ENCODE data around the gene HDAC7.
"Not testable (repeated sequence)": the region's sequence is repeated elsewhere in the genome, so short reads cannot be mapped to it uniquely, and the experiment has no call there.

Gene HDAC7

GRCh38 chr12:47848853-47849252, 29.1 kb upstream of the HDAC7 start:
- DNase-seq = no peak

DNA sequence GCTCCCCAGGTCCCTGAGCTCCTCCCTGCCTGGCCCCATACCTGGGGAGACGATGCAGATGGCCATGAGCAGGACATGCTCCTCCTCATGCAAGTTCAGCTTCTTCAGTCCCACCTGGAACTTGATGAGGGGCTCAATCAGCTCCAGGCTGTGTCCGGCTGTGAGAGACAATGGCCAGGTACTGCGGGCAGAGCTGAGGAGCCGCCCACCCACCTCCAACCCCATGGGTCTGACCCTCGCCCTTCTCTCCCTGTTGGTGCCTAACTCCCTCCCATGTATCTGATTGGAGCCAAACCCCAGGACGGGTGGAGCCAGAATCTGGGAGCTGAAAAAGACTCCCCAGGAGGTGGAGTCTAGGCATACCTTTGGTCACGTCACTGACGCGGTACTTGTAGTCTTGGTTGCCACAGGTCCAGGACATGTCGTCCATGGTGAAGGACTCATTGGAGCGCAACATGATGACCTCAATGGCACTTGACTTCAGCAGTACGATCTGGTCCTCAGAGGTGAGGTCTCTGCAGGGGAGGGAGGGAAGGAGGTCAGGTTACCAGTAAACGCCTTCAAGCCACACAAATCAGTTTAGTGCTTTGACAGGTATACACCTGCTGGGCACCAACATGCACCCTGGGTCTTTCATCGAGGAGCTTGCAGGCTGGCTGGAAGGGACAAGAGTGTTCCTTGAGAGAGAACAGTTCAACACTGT, 26.7 kb upstream of the HDAC7 start:
- DNase-seq = no peak

GRCh38 chr12:47845081-47845480, 25.4 kb upstream of the HDAC7 start:
- DNase-seq = no peak

GRCh38 chr12:47844264-47845019, 24.7 kb upstream of the HDAC7 start:
- no peak for DNase-seq

GRCh38 chr12:47843226-47843980, 23.7 kb upstream of the HDAC7 start:
- no peak for DNase-seq

- not testable (repeated sequence) for DNase-seq
Observed at GRCh38 chr12:47842543-47842942, 22.8 kb upstream of the HDAC7 start.

DNA sequence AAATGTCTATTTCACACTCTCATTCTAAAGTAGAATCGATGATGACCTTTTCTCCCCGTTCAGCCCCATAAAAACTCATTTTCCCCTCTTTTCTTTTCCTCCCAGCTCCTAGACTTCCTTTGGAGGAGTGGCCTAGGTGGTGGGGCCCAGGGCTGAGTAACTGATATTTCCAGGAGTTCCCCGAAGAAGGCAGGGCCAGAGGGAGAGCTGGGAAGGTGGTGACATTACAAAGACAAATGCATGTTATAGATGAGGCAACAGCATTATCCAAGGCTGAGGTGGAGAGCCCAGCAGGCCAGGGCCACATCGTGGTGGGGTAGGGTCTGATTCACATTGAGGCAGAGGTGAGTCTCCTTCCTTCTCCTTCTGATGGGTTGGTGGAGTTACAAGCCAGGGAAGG, 22.2 kb upstream of the HDAC7 start:
- DNase-seq = no peak

DNA sequence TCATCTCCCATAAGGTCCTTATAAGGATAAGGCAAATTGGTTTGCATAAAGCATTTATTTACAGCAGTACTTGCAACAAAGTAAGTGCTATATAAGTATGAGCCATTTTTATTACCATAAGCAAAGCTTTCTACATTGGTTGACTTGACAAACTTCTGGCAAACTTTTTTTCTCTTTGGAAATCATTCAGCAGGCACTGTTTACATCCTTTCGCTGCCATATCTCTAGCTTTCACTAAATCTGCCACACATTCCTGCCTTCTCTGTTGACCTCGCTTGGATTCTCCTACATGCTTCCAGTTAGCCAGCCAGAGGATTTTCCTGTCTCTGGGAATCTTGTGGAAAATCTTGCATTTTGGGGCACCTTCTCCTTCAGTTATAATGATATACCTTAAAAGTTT, 21.8 kb upstream of the HDAC7 start:
- no peak for DNase-seq

GRCh38 chr12:47840571-47840970, 20.9 kb upstream of the HDAC7 start:
- no peak for DNase-seq

DNA sequence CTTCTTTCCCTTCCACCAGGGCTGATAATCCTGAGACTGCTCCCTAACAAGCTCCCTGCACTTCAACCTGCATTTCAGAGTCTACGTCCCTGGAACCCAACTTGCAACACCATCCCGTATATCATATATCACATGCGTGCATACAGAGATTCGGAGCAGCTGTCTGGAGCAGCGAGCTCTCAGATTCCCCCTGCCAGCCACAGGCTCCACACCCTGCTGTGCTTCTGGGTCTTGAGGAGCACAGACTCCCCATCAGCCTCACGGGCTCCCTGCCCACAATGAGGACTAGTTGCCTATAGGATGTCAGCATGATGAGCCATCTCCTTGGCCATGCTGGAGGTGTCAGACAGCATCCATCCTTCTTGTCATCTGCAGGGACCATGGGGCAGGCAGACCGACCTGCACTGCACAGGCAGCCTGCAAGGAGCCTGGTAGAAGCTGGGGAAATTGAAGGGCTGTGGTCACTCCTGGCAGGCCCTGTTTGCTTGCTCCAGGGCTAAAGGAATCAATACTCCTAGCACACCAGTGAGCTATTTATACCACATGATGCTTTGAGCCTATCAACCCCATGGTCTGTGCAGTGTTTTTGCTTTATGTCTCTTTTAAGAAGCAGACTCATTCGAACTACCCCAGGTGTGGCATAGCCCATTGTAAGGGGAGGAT, 19.6 kb upstream of the HDAC7 start:
- DNase-seq = no peak

DNA sequence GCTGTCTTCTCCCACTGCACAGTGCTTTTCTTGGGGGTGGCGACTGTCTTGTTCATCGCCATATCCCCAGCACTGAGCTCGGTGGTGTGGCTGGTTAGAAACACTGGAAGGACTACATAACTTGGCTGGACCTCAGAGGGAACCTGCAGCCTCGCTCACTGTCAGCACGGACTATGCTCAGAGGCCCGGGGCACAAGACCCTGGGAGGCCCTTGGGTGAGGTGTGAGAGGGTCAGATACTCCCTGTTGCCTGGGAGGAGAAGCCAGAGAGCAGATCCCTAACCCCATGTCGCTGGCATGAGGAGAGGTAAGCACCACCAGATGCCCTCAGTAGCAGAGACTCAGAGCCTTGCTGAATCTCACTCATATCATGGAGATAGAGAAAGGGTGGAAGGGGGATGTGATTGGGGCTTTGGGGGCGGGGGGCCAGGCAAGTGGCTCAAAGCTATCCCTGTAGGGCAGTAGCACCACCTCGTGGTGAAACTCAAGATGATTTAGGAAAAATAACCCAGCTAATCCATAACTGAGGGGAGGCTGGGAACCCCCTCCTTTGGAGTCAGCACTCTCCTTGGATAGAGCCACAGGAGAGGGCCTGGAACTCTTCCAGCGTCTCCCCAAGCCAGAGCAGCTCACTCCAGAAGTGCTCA, 18.7 kb upstream of the HDAC7 start:
- no peak for DNase-seq

GRCh38 chr12:47837190-47838171, 17.8 kb upstream of the HDAC7 start:
- DNase-seq = peak; percentile 62

- no peak for DNase-seq
Observed at GRCh38 chr12:47835831-47836155, 16.1 kb upstream of the HDAC7 start.

DNA sequence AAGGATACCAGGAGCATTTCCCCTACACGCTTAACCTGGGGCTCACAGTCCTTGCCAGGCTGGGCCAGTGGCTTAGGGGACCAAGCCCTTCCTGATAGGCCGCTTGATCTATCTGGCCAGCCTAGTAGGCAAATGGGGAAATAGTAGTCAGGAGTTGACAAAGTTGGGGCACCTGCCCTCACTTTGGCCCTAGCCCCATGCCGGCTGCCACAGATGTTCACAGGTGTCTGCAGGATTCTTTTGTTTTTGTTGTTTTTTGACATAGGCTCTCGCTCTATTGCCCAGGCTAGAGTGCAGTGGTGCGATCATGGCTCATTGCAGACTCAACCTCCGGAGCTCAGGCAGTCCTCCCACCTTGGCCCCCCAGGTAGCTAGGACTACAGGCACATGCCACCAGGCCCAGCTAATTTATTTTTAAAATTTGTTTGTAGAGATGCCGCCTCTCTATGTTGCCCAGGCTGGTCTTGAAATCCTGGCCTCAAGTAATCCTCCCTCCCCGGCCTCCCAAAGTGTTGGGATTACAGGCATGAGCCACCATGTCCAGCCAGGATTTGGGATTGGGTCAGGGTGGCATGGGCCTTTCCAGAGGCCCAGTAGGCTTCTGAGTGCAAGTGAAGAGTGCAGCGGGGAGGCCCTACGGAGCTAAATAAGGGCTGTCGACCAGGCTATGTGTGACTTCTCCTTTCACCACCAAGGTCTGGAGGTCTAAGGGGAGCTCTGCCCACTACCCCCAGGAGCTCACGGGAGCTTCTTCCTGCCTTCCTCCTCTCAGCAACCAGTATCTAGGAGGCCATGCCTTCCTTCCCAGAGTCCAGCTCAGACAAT, 15.5 kb upstream of the HDAC7 start:
- DNase-seq = no peak

DNA sequence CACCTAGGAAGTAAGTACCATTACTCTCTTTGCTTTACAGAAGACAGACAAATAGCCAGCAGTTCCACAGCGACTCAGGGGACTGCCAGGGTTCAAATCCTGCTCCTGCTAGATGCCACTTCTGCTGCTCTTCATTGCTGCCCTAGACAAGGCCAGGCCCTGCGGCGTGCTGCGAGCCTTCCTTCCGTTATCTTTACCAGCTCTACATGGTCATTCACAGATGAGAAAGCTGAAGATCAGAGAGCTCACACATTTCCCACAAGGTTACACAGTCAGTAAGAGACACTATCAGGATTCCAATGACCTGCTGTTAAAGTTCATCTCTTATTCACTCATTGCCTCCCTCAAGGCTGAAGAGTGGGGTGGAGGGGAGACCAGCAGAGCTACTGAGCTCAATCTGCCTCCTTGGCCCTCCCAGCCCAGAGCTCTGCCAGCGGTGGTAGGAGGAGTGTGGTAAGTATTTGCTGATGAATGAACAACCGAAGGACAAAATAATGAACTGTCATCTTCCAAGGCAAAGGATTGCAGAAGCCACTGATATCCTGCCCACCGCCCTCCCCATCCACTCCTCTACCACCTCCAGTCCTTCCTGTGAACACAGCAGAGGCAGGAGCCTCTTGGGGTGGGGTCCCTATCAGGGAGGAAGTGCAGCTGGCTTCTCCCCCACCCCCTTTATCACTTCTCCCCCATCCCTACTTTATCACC, 14.6 kb upstream of the HDAC7 start:
- no peak for DNase-seq

DNA sequence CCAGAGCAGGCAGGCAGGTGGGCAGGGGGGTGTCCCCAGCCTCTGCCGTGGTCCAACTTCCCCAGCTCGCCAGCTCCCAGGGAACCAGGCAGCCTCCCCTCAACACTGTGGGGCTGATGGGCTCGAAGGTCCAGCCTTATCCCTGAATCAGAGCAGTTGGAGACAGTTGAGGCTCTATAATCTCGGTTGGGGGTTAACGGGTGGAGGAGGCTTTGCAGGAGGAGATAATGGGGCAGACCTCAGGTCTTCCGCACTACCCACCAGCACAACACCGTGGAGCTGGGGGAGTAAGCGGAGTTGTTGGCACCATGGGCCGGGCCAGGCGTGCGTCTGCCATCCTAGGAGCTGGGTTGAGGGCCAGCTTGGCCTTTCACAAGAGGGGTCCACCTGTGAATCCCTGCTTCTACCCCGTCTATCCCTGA, 13.9 kb upstream of the HDAC7 start:
- no peak for DNase-seq

DNA sequence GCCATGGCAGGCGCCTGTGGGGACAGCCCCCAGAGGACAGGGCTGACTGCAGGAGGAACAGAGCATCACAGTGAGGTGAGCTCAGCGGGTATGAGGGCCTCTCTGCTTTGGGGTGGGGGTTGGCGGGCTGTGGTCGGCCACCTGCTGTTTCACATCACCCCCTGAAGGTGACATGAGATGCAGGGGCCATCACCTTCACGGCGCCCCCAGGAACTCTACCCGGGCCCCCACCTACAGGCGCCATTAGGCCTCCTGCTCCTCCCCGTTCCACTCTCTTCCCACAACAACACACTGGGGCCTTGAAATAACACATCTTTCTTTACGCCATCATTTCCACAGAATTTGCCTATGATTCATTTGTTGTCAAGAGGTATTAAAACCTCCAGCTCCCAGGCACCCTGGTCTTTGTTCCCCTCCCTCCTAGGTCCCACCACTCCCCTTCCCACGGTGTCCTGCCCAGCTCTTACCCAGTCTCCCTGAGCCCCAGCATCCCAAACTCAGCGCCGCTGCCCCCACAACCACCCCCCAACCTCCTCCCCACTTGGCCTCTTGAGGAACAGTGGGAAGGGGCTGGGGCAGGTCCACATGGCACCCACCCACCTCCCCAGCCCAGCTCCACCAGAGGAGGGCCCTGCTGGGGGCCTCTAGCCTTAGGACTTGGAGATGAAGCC, 12.7 kb upstream of the HDAC7 start:
- DNase-seq = no peak

- no peak for DNase-seq
Observed at GRCh38 chr12:47829584-47829983, 9.9 kb upstream of the HDAC7 start.

- DNase-seq = no peak
Observed at GRCh38 chr12:47828976-47829482, 9.3 kb upstream of the HDAC7 start.
